Endothelial cell of umbilical vein (primary cell): ENCODE measurements around the gene PFDN1. TPM values are rescaled to one million over a fixed set of nuclear protein-coding genes. Genes with fewer than 3 reads are reported as not detected.

Source experiments
- BruUV-seq: library from RNA; stranded (reverse); fragments of 400-500 nt; replicated peaks from 2 replicates; lab custom pipeline; 2021; lab: Mats Ljungman, UMichigan
- CTCF ChIA-PET: fragments of 300-600, 350-600 bp; sonication (Branson Sonifier 250); formaldehyde crosslinking; loops from one replicate; lab custom pipeline; 2021; ENCODE audit warnings: antibody characterized with exemption, inconsistent platforms; lab: Charles Lee
- POLR2A ChIA-PET: fragments of 300-600, 350-600 bp; sonication (Branson Sonifier 250); formaldehyde crosslinking; loops from one replicate; lab custom pipeline; 2021; ENCODE audit warnings: antibody characterized with exemption, inconsistent platforms; lab: Charles Lee
- DNase-seq: peaks from one replicate; pipeline ENCODE4 v3.0.0-alpha.2; 2011; ENCODE audit warnings: low read depth, low spot score
- FAIRE-seq: peaks from 2 replicates; lab custom pipeline; 2011; peaks lifted over from hg19 to GRCh38; lab: Jason Lieb, UNC
- H2AFZ ChIP-seq: 2 replicates; pipeline ENCODE4 v1.6.0; 2012; ENCODE audit warnings: low read depth, low read length, control low read depth, inconsistent platforms
- H3K27ac ChIP-seq: 2 replicates; pipeline ENCODE4 v1.5.1; 2011; ENCODE audit warnings: low read depth, mild to moderate bottlenecking, control low read depth, low read length, moderate library complexity; ENCODE audit not compliant: insufficient read depth
- H3K27me3 ChIP-seq, 2 experiments: 2 replicates each; pipeline versions ENCODE4 v1.6.0 to v1.6.1; 2011; ENCODE audit warnings: low read length in 2 of 2, mixed read lengths in 1 of 2; ENCODE audit not compliant: control insufficient read depth in 2 of 2, insufficient read depth in 2 of 2
- H3K36me3 ChIP-seq, 2 experiments: 2 replicates in 1 of 2; 3 replicates in 1 of 2; pipeline ENCODE4 v1.5.1; 2011; ENCODE audit warnings: low read length in 2 of 2, mild to moderate bottlenecking in 1 of 2, moderate library complexity in 1 of 2; ENCODE audit not compliant: control insufficient read depth in 2 of 2, insufficient read depth in 2 of 2; ENCODE audit errors: extremely low read depth in 1 of 2
- H3K4me1 ChIP-seq: 3 replicates; pipeline ENCODE4 v1.5.1; 2011; ENCODE audit warnings: mild to moderate bottlenecking, low read length; ENCODE audit not compliant: control insufficient read depth, insufficient read depth; ENCODE audit errors: extremely low read depth
- H3K4me2 ChIP-seq: 2 replicates; pipeline ENCODE4 v1.6.1; 2011; ENCODE audit warnings: low read length, control low read depth, mixed read lengths; ENCODE audit not compliant: insufficient read depth
- H3K4me3 ChIP-seq, 3 experiments: fragments of 200-600 bp in 1 of 3; sonication (generic), shearing (Covaris generic) in 1 of 3; replicated peaks in 1 of 3; 2 replicates each; pipeline ENCODE4 v1.5.1; 2011 to 2016; ENCODE audit warnings: control low read depth in 3 of 3, low read length in 3 of 3, mild to moderate bottlenecking in 2 of 3, inconsistent platforms in 1 of 3, low read depth in 1 of 3, moderate library complexity in 1 of 3; ENCODE audit not compliant: insufficient read depth in 1 of 3
- H3K79me2 ChIP-seq: 2 replicates; pipeline ENCODE4 v1.6.0; 2012; ENCODE audit warnings: low read length, inconsistent platforms; ENCODE audit not compliant: control insufficient read depth, insufficient read depth
- H3K9ac ChIP-seq: replicated peaks from 2 replicates; pipeline ENCODE3; 2011; ENCODE audit warnings: low read length, control low read depth; ENCODE audit not compliant: insufficient read depth; ENCODE audit errors: extremely low read depth
- H3K9me1 ChIP-seq: replicated peaks from 3 replicates; pipeline ENCODE4 v1.6.0; 2011; ENCODE audit warnings: mild to moderate bottlenecking, low read length; ENCODE audit not compliant: control insufficient read depth, insufficient read depth; ENCODE audit errors: extremely low read depth
- H3K9me3 ChIP-seq: replicated peaks from 2 replicates; pipeline ENCODE4 v1.5.1; 2012; ENCODE audit warnings: low read length, inconsistent platforms; ENCODE audit not compliant: control insufficient read depth, insufficient read depth
- H4K20me1 ChIP-seq: replicated peaks from 2 replicates; pipeline ENCODE3; 2011; ENCODE audit warnings: mild to moderate bottlenecking, low read length; ENCODE audit not compliant: control insufficient read depth, insufficient read depth; ENCODE audit errors: extremely low read depth
- EZH2 ChIP-seq: IDR thresholded peaks from 2 replicates; pipeline ENCODE4 v1.6.1; 2012; ENCODE audit warnings: borderline replicate concordance, low read depth, mild to moderate bottlenecking, moderate library complexity, low read length, inconsistent platforms; ENCODE audit not compliant: severe bottlenecking
- FOS ChIP-seq: IDR thresholded peaks from 2 replicates; pipeline ENCODE4 v1.6.1; 2011; ENCODE audit warnings: mild to moderate bottlenecking, low read length, moderate library complexity, borderline replicate concordance; ENCODE audit not compliant: insufficient read depth
- GATA2 ChIP-seq: IDR thresholded peaks from 2 replicates; pipeline ENCODE4 v1.7.0; 2011; ENCODE audit warnings: low read depth, mild to moderate bottlenecking, moderate library complexity, mixed read lengths, low read length; ENCODE audit not compliant: insufficient read length, insufficient read depth
- JUN ChIP-seq: IDR thresholded peaks from 2 replicates; pipeline ENCODE4 v1.6.1; 2011; ENCODE audit warnings: borderline replicate concordance, low read depth; ENCODE audit not compliant: insufficient read length, insufficient read depth
- POLR2AphosphoS5 ChIP-seq: IDR thresholded peaks from 2 replicates; pipeline ENCODE4 v1.6.1; 2012; ENCODE audit warnings: low read depth, mild to moderate bottlenecking, control low read depth, low read length, moderate library complexity; ENCODE audit not compliant: insufficient read depth
- dilution Hi-C: fragments of 300-500 bp; cut with MboI; formaldehyde crosslinking; loops from one replicate; pipeline ENCODE4 v1.15.0; 2019; ENCODE audit warnings: low sequenced_read_pairs; ENCODE audit not compliant: extremely low pct_ligation_motif_present
- intact Hi-C: fragments of 100-400 bp; cut with micrococcal nuclease; formaldehyde crosslinking; loops from one replicate; pipeline ENCODE4 v1.10.0; 2022
- polyA plus RNA-seq, 4 experiments: library from polyadenylated mRNA; depleted of rRNA in 3 of 4; stranded (reverse) in 3 of 4; unstranded in 1 of 4; fragments of >200 nt; gene quantifications; 2 replicates each; pipeline versions ENCODE4 v1.2.1 to v1.2.3, GENCODE V29; 2011 to 2012; ENCODE audit warnings: missing spikeins in 1 of 4
- total RNA-seq: library from RNA; stranded (reverse); gene quantifications from 2 replicates; pipeline ENCODE4 v1.2.3, GENCODE V29; 2021
- TF ChIP-seq, protein P1 (sequence below): IDR thresholded peaks from 2 replicates; pipeline ENCODE4 v1.6.1; 2011; ENCODE audit not compliant: insufficient read depth, insufficient read length
- TF ChIP-seq, protein P2 (sequence below), 2 donors: IDR thresholded peaks; 1 replicate in 1 of 2; 2 replicates in 1 of 2; pipeline ENCODE4 v1.5.1; 2011; ENCODE audit warnings: low read length in 2 of 2, mild to moderate bottlenecking in 2 of 2, moderate library complexity in 2 of 2, control low read depth in 1 of 2, inconsistent platforms in 1 of 2, low read depth in 1 of 2; ENCODE audit not compliant: insufficient read depth in 1 of 2; ENCODE audit errors: extremely low read depth in 1 of 2

PFDN1 gene
- total and polyA plus RNA-seq, 2 donors (not counting 3 experiments of a cell fraction or from before 2014, with no cell fraction given): 107 to 158 TPM

- H3K4me3 ChIP-seq: no peak overlapping the region
- H3K4me2 ChIP-seq: no peak overlapping the region
- no peaks in the 10 kb centered on the region for H3K36me3 ChIP-seq
- CTCF ChIA-PET: interaction anchor here (1.0 to 1.5 kb wide), 2 partner anchors 9 to 78 kb away, joined by 4 to 5 read pairs; no protein-coding TSS in a partner anchor
- H3K4me1 ChIP-seq: peaks cover 6% of the 10 kb centered on the region
- H3K9ac ChIP-seq: no peak overlapping the region
- no TSS peak for BruUV-seq
- FAIRE-seq (no peak), DNase-seq (no peak)
- no peaks in the 10 kb centered on the region for H3K9me1 ChIP-seq
- H2AFZ ChIP-seq: no peak overlapping the region
- H3K27ac ChIP-seq: no peak overlapping the region
- dilution Hi-C loops: no loop called here
- no peaks in the 10 kb centered on the region for H3K27me3 ChIP-seq
- TF ChIP-seq POLR2AphosphoS5: no peak
- TF ChIP-seq, protein P1, sequence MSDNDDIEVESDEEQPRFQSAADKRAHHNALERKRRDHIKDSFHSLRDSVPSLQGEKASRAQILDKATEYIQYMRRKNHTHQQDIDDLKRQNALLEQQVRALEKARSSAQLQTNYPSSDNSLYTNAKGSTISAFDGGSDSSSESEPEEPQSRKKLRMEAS: no peak
- TF ChIP-seq, protein P2, sequence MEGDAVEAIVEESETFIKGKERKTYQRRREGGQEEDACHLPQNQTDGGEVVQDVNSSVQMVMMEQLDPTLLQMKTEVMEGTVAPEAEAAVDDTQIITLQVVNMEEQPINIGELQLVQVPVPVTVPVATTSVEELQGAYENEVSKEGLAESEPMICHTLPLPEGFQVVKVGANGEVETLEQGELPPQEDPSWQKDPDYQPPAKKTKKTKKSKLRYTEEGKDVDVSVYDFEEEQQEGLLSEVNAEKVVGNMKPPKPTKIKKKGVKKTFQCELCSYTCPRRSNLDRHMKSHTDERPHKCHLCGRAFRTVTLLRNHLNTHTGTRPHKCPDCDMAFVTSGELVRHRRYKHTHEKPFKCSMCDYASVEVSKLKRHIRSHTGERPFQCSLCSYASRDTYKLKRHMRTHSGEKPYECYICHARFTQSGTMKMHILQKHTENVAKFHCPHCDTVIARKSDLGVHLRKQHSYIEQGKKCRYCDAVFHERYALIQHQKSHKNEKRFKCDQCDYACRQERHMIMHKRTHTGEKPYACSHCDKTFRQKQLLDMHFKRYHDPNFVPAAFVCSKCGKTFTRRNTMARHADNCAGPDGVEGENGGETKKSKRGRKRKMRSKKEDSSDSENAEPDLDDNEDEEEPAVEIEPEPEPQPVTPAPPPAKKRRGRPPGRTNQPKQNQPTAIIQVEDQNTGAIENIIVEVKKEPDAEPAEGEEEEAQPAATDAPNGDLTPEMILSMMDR (IDR thresholded peaks at IDR 0.05; ENCODE audit: extremely low read depth in 1 of 2, insufficient read depth in 1 of 2, low read depth in 1 of 2, low read length in 2 of 2): no peak
- no peak for TF ChIP-seq JUN
- no peak for TF ChIP-seq FOS
- no peak for TF ChIP-seq GATA2
- no peak for TF ChIP-seq EZH2
- no peaks in the 10 kb centered on the region for H3K79me2 ChIP-seq
- H3K9me3 ChIP-seq: no peaks in the 10 kb centered on the region
- H4K20me1 ChIP-seq: no peaks in the 10 kb centered on the region
- intact Hi-C loops: no loop called here
- POLR2A ChIA-PET: no interaction called here
These were observed 80.5 kb downstream of the PFDN1 start for GRCh38 chr5:140222416-140222815.
